Peyer's patch (tissue), 4 donors: ENCODE results near the gene B3GNT5. TPM values are rescaled to one million over a fixed set of nuclear protein-coding genes. Genes with fewer than 3 reads are reported as not detected.

Experiments used
- DNase-seq, 3 donors: peaks; one replicate each; pipeline ENCODE4 v3.0.0-alpha.2; 2017 to 2019
- H3K27ac ChIP-seq, 4 donors: fragments of 200-600 bp; sonication (generic); one replicate each; pipeline ENCODE4 v1.5.1; 2016 to 2019
- H3K27me3 ChIP-seq, 2 donors: fragments of 200-600 bp; sonication (generic); one replicate each; pipeline ENCODE4 v1.5.1; 2019
- H3K36me3 ChIP-seq, 3 donors: fragments of 200-600 bp; sonication (generic); one replicate each; pipeline ENCODE4 v1.5.1; 2016 to 2019
- H3K4me1 ChIP-seq, 4 donors: fragments of 200-600 bp; sonication (generic); one replicate each; pipeline ENCODE4 v1.5.1; 2016 to 2019
- H3K4me3 ChIP-seq, 4 donors: fragments of 200-600 bp; sonication (generic); 1 replicate in 3 of 4; 2 replicates in 1 of 4; pipeline ENCODE4 v1.5.1; 2016 to 2019; ENCODE audit warnings: mild to moderate bottlenecking in 1 of 4
- H3K9me3 ChIP-seq, 4 donors: fragments of 200-600 bp; sonication (generic); one replicate each; pipeline ENCODE4 v1.5.1; 2016 to 2019; ENCODE audit warnings: mild to moderate bottlenecking in 1 of 4
- POLR2A ChIP-seq, 2 donors: fragments of 450-650 bp; IDR thresholded peaks; one replicate each; pipeline ENCODE4 v1.5.1; 2017; ENCODE audit warnings: antibody characterized with exemption in 2 of 2, mild to moderate bottlenecking in 2 of 2, moderate library complexity in 2 of 2
- small RNA-seq, 2 donors: library from RNA; depleted of rRNA; stranded (forward); fragments of <200 nt; gene quantifications; one replicate each; pipeline ENCODE3, GENCODE V24; 2016
- total RNA-seq, 4 donors: library from RNA; depleted of rRNA; stranded (reverse); fragments of >200 nt; gene quantifications; one replicate each; pipeline ENCODE4 v1.1.0, GENCODE V29; 2016
- TF ChIP-seq, protein P1 (sequence below), 6 experiments: fragments of 450-650 bp in 4 of 6; fragments of 200-600 bp in 2 of 6; sonication (generic) in 1 of 6; IDR thresholded peaks; one replicate each; pipeline ENCODE4 v1.5.1; 2017 to 2019; ENCODE audit warnings: antibody characterized with exemption in 6 of 6, mild to moderate bottlenecking in 3 of 6, moderate library complexity in 1 of 6

B3GNT5 gene
- total RNA-seq, 4 donors from 2014 or later: 15.7 to 66.2 (median 42.2) TPM

DNA sequence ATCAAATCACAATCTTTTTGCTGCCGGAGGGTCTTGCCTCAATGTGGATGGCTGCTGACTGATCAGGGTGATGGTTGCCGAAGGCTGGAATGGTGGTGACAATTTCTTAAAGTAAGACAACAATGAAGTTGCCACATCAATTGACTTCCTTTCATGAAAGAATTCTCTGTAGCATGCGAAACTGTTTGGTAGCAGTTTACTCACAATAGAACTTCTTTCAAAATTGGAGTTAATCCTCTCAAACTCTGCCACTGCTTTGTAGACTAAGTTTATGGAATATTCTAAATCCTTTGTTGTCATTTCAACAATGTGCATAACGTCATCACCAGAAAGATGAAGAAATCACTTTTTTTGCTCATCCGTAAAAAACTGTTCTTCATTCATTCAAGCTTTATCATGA, 65.8 kb downstream of the B3GNT5 start:
- H3K27ac ChIP-seq: no peak overlapping the region
- TF ChIP-seq POLR2A (IDR thresholded peaks at IDR 0.05): no peak
- TF ChIP-seq, protein P1, sequence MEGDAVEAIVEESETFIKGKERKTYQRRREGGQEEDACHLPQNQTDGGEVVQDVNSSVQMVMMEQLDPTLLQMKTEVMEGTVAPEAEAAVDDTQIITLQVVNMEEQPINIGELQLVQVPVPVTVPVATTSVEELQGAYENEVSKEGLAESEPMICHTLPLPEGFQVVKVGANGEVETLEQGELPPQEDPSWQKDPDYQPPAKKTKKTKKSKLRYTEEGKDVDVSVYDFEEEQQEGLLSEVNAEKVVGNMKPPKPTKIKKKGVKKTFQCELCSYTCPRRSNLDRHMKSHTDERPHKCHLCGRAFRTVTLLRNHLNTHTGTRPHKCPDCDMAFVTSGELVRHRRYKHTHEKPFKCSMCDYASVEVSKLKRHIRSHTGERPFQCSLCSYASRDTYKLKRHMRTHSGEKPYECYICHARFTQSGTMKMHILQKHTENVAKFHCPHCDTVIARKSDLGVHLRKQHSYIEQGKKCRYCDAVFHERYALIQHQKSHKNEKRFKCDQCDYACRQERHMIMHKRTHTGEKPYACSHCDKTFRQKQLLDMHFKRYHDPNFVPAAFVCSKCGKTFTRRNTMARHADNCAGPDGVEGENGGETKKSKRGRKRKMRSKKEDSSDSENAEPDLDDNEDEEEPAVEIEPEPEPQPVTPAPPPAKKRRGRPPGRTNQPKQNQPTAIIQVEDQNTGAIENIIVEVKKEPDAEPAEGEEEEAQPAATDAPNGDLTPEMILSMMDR (IDR thresholded peaks at IDR 0.05): no peak
- no peak overlapping the region for H3K4me3 ChIP-seq
- no peaks in the 10 kb centered on the region for H3K27me3 ChIP-seq
- no peaks in the 10 kb centered on the region for H3K4me1 ChIP-seq
- no peaks in the 10 kb centered on the region for H3K9me3 ChIP-seq
- H3K36me3 ChIP-seq: no peaks in the 10 kb centered on the region
- no peak for DNase-seq

DNA sequence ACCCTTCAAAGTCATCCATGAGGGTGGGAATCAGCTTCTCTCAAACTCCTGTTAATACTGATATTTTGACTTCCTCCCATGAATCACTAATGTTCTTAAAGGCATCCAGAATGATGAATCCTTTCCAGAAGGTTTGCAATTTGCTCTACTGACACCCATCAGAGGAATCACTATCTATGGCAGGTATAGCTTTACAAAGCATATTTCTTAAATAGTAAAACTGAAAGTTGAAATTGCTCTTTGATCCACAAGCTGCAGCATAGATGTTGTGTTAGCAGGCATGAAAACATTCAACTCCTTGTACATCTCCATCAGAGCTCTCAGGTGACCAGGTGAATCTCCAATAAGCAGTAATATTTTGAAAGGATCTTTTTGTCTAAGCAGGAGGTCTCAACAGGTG, 66.3 kb downstream of the B3GNT5 start:
- Histone ChIP-seq H3K36me3 (no peaks in the 10 kb centered on the region), H3K27me3 (no peaks in the 10 kb centered on the region), H3K4me1 (no peaks in the 10 kb centered on the region), H3K4me3 (no peak overlapping the region), H3K9me3 (no peaks in the 10 kb centered on the region), H3K27ac (no peak overlapping the region)
- TF ChIP-seq, protein P1 (IDR thresholded peaks at IDR 0.05): no peak
- no peak for TF ChIP-seq POLR2A (IDR thresholded peaks at IDR 0.05)
- DNase-seq: no peak

Small RNA genes within 50 kb of the gene (small RNA-seq; reads per million reads assigned to genes)
- 0 reads per million in 2 donors for gene RNA5SP151

Other genes starting within 250 kb of the B3GNT5 start
- 10 to 100 TPM; 20.3 to 57.8 (median 21.9) TPM for gene MCCC1, start 153.8 kb upstream of the B3GNT5 start, total RNA-seq
- 1 to 10 TPM in 2 of 4 donors, under 1 TPM in 1, not detected in 1; 0.27 to 6.0 (median 2.5) TPM for gene LAMP3, start 90.5 kb upstream of the B3GNT5 start, total RNA-seq
- 10 to 100 TPM in 1 of 4 donors, 1 to 10 TPM in 2, under 1 TPM in 1; 0.67 to 12.4 (median 1.1) TPM for gene MCF2L2, start 175.4 kb downstream of the B3GNT5 start, total RNA-seq